ENCODE measurements around the gene KIAA1328.
"Not testable (repeated sequence)": the region's sequence is repeated elsewhere in the genome, so short reads cannot be mapped to it uniquely, and the experiment has no call there.

Gene KIAA1328

DNA sequence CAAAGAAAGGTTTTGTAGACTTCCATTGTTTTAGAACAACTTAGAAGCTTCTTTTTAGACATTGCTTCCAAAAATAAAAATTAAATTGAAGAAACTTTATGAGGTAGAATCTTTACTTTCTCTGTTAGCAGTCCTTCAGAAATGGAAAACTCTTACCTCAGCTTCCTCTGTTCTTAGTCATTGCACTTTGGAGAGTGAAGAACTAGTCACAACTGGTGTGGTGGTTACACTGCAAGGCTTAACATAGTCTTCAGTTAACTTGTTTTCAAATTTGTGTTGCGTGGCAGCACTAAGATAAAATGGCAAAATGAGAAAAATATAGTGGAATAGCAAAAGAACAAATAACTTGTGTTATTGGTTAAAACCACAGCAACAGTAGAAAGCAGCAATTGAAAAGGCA lies 332.6 kb downstream of the KIAA1328 start:
- DNase-seq = no peak

DNA sequence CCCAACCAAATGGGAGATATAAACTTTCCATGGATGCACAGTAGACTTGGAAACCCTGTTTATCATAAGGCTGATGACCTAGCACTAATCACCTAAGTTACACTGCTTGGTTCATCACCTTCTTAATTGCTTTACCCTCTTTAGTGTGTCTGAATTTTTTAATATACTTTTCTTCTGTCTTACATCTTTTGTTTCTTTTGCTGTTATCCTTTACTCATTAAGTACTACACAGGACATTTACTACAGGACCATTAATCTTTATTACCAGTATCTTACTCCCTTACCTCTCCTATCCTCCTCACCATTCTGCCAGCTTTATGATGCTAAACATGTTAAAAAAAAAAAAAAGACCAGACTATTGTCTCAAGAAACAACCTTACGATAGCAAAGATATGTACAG lies 333.6 kb downstream of the KIAA1328 start:
- no peak for DNase-seq

DNA sequence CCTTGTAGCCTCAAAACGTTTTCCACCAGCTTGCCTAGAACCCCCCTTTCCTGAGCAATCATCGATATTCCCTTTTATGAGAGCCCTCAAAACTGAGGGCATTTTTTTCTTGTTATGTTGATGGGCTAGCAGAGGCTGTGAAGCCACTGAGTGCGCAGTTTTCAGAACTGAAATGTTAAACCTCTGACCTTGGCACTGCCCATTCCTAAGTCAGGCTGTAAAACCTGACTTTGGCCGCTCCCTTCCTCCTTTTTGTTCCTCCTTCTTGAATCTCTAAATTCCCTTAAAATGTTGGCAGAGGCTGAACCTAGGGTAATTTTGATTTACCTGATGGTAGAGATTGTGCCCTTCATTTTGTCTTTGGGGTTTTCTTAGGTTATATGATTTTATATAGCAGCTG lies 334.2 kb downstream of the KIAA1328 start:
- no peak for DNase-seq

DNA sequence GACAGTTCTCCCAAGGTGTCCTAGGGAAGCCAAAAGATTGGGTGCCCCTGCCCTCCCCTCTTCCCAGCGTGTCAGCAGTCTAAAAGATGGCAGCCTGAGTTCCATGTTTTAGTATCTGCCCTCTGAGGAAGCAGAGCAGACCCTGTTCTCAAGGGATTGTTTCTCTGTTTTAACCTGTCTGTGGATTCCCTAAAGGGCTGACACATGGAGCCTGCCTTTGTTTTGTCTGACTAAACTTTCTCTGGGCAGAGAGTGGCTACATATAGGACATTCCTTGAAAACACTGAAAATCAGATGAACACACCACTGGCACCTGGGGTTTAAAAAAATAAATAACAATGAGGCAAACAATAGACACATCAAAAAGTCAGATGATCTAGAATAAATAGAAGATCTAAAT lies 337.6 kb downstream of the KIAA1328 start:
- DNase-seq = no peak

DNA sequence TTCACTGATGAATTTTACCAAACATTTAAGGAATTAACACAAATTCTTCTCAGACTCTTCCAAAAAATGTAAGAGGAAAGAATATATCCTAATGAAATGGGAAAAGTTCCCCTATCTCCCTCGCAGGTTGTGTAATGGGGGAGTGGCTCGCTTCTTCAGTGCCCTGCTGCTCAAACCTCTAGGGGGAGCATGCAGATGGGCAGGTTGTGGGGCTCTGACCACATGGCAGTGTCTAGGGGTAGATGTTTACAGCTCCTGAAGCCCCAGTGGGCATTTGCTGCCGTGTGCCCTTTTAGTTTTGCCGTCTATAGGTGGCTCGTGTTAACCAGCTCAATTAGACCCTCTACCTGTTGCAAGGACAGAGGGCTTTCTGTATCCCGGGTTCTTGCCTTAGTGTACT lies 338.0 kb downstream of the KIAA1328 start:
- not testable (repeated sequence) for DNase-seq

DNA sequence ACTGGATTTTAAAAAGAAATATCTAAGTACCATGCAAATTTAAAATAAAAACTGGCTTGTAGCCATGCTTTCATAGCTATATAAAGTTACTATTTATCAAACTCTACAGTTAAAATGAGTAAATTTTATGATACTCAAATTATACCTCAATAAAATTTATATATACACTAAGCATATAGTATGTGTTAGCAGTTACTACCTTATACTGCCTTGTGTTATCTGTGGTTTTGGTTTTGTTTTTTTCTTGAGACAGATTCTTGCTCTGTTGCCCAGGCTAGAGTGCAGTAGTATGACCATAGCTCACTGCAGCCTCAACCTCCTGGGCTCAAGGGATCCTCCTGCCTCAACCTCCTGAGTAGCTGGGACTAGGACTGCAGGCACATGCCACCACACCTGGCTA lies 342.1 kb downstream of the KIAA1328 start:
- no peak for DNase-seq

DNA sequence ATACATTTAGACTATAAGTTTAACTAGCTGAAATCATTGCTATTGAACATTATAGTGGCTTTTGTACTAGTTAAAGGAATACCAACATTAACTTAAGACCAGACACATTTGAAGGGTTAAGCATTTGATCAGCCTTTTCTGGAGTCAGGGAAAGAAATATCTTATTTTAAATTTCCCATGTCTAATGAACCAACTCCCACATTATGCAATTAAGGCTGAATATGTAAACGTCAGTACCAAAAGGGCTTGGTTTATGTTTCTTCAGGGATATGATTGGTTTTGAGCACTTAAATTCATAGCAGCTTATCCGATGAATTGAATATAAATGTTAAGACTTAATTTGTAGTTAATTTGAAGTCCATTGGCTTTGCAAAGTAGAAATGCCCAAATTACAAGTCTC lies 344.5 kb downstream of the KIAA1328 start:
- no peak for DNase-seq

DNA sequence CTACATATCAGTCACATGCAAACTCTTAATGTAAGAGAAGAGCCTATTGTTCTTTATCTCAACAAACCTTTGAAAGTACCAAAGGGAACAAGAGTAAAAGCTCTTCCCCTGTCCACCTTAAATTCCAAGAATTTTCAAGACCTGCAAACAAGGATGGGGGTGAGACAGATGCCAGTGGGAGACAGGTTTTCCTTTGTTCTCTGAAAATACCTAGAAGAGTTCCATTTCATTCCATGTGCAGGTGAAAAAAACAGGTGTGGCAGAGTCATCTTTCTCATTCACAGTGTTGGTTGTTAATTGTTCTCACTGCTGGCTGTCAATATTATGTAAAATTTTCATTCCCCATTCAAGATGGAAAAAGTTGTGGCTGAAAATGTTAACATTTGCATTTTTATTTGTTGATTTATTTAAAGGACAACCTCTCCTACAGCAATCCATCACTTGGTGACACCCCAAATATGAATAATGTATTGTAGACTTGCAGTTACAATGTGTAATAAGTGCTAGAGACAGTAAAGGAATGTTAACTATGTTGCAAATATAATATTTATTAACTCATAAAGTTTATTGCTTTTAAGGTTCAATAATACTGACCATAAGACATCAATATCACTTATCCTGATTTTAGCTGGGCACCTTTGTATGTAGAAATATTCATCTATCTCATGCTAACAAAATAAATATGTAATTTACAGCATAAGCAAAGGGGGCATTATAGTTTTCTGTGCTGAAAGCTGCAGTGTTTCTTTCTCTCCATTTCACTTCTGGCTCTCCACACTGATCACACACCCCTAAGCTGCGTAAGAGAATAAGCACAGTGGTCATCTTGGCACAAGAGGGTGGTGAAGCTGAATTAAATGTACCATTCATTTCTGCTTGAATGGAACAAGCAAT lies 347.0 kb downstream of the KIAA1328 start:
- no peak for DNase-seq

DNA sequence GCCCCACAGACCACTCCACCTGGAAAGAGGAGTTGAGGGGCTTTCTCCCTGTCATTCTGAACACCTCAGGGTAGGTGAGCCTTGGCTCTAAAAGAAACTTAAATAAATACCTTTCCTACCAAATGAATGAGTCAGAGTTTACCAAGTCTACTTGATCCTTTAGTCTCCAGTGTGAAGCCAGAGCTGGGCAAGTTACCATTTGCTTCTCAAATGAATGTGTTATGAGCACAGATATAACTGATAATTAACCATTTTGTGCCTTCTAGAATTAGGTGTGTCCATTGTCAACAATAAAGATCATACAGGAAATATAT lies 347.7 kb downstream of the KIAA1328 start:
- no peak for DNase-seq

DNA sequence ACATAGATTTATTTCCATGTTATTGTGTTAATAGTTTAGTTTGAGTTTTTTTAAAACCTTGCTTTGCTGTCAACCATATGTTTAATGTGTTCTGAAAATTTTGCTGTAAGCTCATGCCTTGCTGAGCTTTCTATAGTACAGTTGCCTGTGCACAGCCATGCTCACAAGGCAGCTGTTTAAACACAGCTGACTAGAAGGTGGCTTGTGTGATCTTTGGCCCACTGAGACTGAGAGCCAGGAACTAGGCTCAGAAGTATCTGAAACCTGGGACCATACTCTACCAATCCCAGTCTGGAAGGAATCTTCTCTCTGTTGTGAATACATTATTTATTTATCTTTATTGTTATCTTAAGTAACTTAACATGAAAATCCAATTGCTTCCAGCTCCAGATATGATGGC lies 350.5 kb downstream of the KIAA1328 start:
- peak; percentile 40 for DNase-seq

DNA sequence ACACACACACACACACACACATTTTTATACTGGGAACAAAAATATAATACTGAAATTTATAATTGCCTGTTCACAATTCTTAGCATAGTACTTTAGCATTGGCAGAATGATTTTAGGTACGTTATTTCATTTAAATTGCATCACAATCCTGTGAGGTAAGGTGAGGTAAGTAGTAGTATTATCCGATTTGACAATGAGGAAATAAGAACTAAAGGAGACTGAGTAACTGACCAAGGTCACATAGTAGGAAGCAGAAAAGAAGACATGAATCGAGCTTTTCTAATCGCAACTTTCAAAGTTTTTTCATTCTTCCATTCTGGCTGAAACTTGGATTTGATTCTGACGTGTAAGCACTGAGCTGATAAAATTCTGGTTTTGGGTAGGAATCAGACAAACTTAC lies 351.2 kb downstream of the KIAA1328 start:
- no peak for DNase-seq

DNA sequence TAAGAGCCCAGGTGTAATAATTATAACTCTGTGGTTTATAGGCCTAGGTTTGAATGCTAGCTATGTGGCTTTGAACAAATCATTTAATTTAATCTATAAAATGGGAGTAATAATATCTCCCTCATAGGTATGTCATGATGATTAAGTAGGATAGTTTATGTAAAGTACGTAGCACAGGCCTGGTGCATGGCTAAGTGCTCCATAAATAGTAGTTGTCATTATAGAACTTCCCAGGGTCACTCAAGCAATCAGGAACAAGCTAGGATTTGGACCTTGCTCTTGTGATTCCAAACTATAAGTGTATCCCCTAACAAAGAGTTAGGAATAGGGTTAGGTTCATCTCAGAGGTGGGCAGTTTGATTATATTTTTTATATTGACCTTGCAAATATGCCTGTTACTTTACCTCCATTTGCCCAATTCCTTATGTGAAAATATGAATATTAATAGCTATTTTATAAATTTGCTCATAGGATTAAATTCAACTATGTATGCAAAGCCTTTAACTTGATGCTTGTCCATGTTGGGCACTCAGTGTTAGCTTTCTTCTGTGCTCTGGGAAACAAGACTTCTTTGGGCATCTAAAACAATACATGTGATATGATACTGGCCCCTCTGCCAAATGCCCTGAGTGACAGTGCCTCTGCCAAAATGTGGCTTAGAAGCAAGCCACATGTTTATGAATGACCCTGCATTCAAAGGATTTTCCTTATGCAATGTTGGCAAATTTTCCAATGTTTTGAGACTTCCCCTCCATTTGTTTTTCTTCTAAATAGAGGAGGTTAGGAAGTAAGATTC lies 353.6 kb downstream of the KIAA1328 start:
- DNase-seq = no peak

DNA sequence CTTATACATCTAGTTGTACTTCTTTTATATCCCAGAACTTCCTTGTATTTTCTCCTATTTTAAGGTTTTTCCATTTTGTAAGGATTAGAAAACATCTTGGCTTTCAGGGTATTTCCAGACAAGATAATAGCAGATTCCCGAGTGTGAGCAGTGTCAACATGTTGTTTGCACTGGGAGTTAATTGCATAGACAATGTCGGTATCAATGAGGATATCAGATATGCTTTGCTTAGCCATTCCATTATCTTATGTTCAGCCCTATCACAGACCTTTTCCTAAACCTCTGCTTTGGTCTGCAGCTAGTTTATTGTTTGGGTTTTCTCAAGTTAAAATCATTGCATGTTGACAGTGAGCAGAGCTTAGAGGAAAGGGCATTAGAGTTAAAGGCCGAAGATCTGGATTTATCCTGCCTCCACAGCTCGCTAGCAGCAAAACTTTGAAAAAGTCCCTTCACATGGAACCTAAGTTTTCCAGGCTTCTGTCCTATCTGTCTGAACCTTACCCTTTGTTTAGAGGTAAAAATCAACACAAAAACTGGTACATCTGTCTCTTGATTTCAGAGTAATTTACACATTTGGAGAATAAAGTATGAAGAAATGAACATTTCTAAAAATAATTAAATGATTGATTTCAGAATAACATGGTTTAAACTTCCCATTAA lies 355.4 kb downstream of the KIAA1328 start:
- DNase-seq = no peak

DNA sequence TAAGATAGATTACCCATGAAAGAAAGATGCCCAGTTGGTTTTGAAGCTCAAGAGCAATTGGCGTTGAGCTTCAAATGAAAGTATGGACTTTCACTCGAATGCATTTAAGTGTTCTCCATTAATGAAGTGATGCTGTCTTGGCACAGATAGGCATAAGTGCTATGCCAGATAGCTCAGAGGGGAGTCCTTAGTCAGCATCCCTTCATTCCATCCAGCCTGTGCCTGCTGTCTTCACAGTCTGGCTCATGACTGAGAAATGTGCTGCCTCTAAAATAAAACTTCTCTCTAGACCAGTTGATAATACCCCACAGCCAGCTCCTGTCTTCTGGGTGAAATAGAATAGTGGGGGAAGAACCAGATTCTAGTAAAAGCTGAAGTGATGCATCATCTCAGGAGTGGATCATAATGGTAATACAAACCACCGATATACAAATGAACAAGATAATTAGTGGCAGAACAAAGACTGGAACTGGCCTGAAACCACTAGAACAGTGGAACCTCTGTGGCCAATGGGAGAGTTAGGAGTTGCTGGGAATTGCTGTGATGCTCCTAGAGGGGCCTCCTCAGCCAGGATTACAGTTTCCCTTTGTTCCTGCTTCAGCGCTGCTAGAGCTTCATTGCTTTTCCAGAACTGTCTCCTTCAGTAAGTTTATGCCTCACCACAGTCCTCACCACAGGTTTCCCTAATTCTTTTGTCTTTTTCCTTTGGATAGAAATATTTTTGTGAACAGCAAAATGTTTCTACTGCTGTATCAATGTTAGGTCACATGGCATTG lies 359.3 kb downstream of the KIAA1328 start:
- DNase-seq = no peak

DNA sequence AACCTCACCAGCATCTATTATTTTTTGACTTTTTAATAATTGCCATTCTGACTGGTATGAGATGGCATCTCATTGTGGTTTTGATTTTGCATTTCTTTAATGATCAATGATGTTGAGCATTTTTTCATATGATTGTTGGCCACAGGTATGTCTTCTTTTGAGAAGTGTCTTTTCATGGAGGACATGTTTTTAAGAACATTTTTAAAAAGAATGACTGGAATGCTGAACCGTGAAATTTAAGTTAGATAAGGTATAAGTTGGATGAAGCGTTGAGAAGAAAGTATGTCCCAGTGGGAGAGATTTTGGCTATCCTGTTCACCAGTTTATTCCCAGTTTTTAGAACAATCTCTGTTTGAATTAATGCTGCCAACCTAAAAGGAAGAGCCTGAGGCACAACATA lies 370.8 kb downstream of the KIAA1328 start:
- DNase-seq = no peak

DNA sequence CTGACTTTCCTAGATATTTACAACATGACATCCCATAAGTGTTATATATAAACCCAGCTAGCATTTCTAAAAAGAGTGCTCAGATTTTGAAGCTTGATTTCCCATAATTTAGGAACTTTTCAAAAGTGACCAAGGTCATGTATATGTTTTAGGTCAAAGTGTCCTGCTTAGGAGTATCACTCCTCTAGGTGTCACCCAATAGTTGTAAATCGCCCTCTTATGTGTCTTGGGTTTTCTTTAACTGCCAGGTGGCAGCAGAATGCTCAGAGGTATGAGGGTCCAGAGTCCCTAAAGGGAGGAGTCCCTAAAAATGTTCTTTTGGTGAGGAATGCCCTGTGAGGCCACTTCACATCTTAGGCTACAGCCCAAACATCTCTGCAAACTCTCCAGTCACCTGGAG lies 378.4 kb downstream of the KIAA1328 start:
- DNase-seq = no peak

DNA sequence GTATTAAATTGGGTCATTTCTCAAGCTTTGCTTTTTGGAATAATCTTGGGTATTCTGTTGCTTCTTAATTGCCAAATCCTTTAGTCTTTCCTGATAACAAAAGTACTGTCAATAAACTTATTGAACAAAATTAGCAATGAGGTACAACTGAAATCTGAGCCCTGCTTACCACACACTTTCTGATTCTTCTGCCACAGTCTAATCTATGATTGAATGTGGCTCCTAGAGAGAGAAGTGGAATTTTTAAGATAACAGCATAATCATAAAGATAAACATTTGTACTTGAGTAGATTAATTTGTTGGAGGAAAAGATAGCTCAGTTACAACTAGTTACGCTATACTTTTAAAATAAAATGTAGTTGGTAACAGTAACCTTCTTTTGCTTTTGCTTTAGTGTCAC lies 381.9 kb downstream of the KIAA1328 start:
- no peak for DNase-seq

DNA sequence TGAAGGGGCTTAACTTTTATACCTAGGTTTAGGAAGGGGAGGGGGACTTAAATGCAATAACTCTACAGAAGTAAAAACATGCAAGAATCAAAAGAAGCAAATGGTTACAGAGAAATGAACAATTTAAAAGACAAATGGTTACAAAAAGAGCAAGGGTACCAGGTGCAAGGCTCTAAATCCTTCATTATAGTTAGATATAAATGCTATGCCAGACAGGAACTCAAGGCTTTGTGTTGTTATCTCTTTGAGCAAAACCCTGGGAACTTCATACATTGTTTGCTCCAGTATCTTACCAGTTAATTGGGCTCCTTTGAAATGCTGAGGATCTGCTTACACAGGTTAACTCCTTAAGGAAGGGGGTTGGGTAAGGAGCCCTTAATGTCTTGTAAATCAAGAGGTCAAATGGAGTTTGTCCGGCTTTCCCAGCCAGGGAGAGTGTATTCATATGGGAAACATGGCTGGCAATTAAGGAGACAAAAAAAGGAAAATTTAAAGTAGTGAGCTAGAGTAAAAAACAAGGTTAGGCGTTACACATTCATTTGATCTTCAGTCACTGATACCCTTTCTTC lies 389.2 kb downstream of the KIAA1328 start:
- no peak for DNase-seq

DNA sequence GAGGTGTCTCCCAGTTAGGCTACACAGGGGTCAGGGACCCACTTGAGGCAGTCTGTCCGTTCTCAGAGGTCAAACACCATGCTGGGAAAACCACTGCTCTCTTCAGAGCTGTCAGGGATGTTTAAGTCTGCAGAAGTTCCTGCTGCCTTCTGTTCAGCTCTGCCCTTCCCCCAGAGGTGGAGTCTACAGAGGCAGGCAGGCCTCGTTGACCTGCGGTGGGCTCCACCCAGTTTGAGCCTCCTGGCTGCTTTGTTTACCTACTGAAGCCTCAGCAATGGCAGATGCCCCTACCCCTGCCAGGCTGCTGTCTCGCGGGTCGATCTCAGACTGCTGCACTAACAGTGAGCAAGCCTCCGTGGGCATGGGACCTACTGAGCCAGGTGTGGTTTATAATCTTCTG lies 390.3 kb downstream of the KIAA1328 start:
- no peak for DNase-seq

DNA sequence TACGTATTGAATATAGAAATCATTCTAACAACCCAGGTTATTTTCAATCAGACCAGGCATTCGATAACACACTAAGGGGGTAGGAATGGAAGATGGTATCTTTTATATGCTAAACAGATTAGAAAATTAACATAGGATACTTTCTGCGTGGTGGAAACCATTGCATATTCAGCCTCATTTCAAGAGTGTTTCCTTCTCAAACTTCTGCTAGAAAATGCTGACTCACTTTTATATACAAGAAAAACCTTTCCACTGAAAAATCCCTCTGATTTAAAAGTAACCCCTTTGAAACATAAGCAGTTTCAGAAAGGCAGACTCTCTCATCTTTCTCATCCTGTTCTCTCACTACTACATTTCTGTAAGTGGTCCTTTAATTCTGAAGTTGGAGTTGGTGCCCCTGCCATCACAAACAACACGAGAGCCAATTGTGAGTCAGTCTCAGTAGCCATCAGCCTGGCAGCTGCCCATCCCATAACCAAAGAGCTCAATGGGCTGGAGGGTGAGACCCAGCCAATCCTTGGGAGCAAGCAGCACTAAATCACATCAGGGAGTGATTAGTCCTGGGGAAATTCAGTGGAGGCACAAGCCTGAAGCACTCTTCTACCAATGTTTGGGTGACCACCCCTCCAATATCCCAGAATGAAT lies 393.5 kb downstream of the KIAA1328 start:
- no peak for DNase-seq

DNA sequence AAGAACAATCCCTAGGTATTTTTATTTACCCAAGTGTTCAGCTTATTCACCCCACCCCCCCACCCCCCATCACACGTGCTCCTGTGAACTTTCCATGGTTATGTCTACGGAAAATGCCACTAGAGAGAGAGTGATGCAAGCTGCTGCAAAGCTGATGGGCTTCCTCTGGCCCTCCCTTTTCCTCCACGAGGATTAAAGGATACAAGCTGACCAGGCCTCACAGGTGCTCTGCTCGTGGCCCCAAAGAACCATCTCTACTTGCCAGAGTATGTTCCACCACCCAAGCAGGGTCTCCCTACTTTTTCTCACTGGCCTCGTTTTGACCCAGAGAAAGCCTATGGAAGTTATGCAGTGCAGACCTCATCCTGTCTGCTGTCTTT lies 394.1 kb downstream of the KIAA1328 start:
- no peak for DNase-seq

DNA sequence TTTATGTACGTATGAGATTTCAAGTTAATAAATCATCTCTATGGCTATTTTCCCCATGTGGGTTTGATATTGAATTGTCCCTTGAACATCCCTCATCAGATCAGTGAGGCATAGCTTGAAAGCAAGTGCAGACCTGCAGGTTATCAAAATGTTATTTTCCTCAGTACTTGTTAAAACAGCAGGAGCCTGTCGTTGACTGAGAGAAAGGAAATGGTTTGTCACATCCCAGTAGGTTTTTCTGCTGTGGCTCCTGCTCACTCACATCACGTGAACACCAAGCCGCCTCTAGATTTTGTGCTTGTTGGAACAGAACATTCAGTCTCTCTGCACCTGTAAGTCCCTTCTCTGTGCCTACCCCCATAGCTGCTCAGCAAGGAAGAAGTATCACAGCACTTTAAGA lies 396.4 kb downstream of the KIAA1328 start:
- no peak for DNase-seq
